Thymus (tissue), 11 donors: ENCODE data around the gene STARD10. TPM values are rescaled to one million over a fixed set of nuclear protein-coding genes. Genes with fewer than 3 reads are reported as not detected.

Experiments
- DNase-seq, 9 donors: peaks; one replicate each; pipeline ENCODE4 v3.0.0-alpha.2; 2013; ENCODE audit warnings: low spot score in 9 of 9, low read depth in 6 of 9, missing footprints in 1 of 9
- H3K27ac ChIP-seq, 2 donors: one replicate each; pipeline ENCODE4 v1.5.1; 2013; ENCODE audit warnings: control low read depth in 1 of 2, low read depth in 1 of 2, low read length in 1 of 2, mild to moderate bottlenecking in 1 of 2, moderate library complexity in 1 of 2
- H3K27me3 ChIP-seq, 2 donors: one replicate each; pipeline ENCODE4 v1.5.1; 2013; ENCODE audit warnings: low read length in 1 of 2; ENCODE audit not compliant: control insufficient read depth in 2 of 2, insufficient read depth in 1 of 2
- H3K36me3 ChIP-seq, 2 donors: one replicate each; pipeline ENCODE4 v1.5.1; 2013; ENCODE audit warnings: low read length in 1 of 2, mild to moderate bottlenecking in 1 of 2, moderate library complexity in 1 of 2; ENCODE audit not compliant: control insufficient read depth in 2 of 2, insufficient read depth in 2 of 2
- H3K4me1 ChIP-seq, 2 donors: one replicate each; pipeline ENCODE4 v1.5.1; 2013; ENCODE audit warnings: low read length in 2 of 2; ENCODE audit not compliant: control insufficient read depth in 2 of 2, insufficient read depth in 2 of 2
- H3K4me3 ChIP-seq, 2 donors: one replicate each; pipeline ENCODE4 v1.5.1; 2013; ENCODE audit warnings: low read length in 2 of 2, control low read depth in 1 of 2, mild to moderate bottlenecking in 1 of 2
- H3K9me3 ChIP-seq, 2 donors: one replicate each; pipeline ENCODE4 v1.5.1; 2013; ENCODE audit warnings: low read length in 1 of 2, mild to moderate bottlenecking in 1 of 2; ENCODE audit not compliant: control insufficient read depth in 2 of 2, insufficient read depth in 1 of 2
- WGBS: extraction: QIAGEN DNeasy Blood & Tissue Kit; methylation state at CpG from one replicate; pipeline ENCODE4 v1.1.7; 2013; 5-methylcytosine and 5-hydroxymethylcytosine counted together
- polyA plus RNA-seq: library from polyadenylated mRNA; stranded (reverse); fragments of 200-250 nt; gene quantifications from one replicate; pipeline ENCODE4 v1.2.3, GENCODE V29; 2013
- total RNA-seq: library from RNA; stranded (reverse); fragments of 120-200 nt; gene quantifications from one replicate; pipeline ENCODE4 v1.2.4, GENCODE V29; 2013
- donor health status: healthy.

Gene STARD10
- total and polyA plus RNA-seq, 2 donors = 39.7 to 41.5 TPM

GRCh38 chr11:72741849-72742512 lies 51.9 kb downstream of the STARD10 start:
- no peak overlapping the region for H3K4me3 ChIP-seq
- no peak for DNase-seq
- 81% methylated on average over 7 of the region's 7 CpGs for WGBS
- H3K27me3 ChIP-seq = no peaks in the 10 kb centered on the region
- peaks cover 15 to 66% of the 10 kb centered on the region in 2 donors for H3K4me1 ChIP-seq
- no peak overlapping the region for H3K27ac ChIP-seq
- H3K9me3 ChIP-seq = peaks cover 1 to 8% of the 10 kb centered on the region in 2 donors
- no peaks in the 10 kb centered on the region for H3K36me3 ChIP-seq

- Histone ChIP-seq H3K27me3 (no peaks in the 10 kb centered on the region), H3K36me3 (no peaks in the 10 kb centered on the region), H3K4me3 (no peak overlapping the region), H3K9me3 (peaks cover 1 to 8% of the 10 kb centered on the region in 2 donors), H3K27ac (no peak overlapping the region), H3K4me1 (peaks cover 16 to 68% of the 10 kb centered on the region in 2 donors)
- 70% methylated on average over 8 of the region's 8 CpGs for WGBS
- DNase-seq = no peak
Observed at GRCh38 chr11:72741429-72741833, 52.4 kb downstream of the STARD10 start.

- DNase-seq = no peak
- Histone ChIP-seq H3K27me3 (no peaks in the 10 kb centered on the region), H3K4me1 (peaks cover 19 to 71% of the 10 kb centered on the region in 2 donors), H3K36me3 (no peaks in the 10 kb centered on the region), H3K27ac (no peak overlapping the region), H3K9me3 (peaks cover 1 to 8% of the 10 kb centered on the region in 2 donors), H3K4me3 (no peak overlapping the region)
- WGBS = 81% methylated on average over 10 of the region's 10 CpGs
Observed at GRCh38 chr11:72740562-72741428, 53.1 kb downstream of the STARD10 start.

DNA sequence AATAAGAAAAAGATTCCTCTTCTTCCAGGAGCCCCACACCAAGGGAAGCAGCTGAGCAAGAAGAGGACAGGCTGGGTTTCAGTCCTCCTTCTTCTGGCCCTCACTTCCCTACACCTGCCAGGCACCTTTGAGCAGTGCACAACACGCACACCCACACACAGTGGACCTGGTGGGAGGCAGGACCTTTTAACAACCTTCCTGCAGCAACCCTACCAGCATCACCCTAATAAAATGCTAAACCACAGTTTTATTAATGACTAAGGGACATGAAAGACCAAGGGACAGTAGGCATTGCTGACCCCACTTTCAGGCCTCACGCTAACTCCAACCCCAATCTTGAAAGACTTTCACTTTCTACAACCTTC lies 53.8 kb downstream of the STARD10 start:
- H3K36me3 ChIP-seq = no peaks in the 10 kb centered on the region
- DNase-seq = no peak
- no peaks in the 10 kb centered on the region for H3K27me3 ChIP-seq
- H3K27ac ChIP-seq = no peak overlapping the region
- WGBS = 97% methylated on average over 2 of the region's 2 CpGs
- no peak overlapping the region for H3K4me3 ChIP-seq
- H3K9me3 ChIP-seq = peaks cover 1 to 8% of the 10 kb centered on the region in 2 donors
- peaks cover 19 to 70% of the 10 kb centered on the region in 2 donors for H3K4me1 ChIP-seq

DNA sequence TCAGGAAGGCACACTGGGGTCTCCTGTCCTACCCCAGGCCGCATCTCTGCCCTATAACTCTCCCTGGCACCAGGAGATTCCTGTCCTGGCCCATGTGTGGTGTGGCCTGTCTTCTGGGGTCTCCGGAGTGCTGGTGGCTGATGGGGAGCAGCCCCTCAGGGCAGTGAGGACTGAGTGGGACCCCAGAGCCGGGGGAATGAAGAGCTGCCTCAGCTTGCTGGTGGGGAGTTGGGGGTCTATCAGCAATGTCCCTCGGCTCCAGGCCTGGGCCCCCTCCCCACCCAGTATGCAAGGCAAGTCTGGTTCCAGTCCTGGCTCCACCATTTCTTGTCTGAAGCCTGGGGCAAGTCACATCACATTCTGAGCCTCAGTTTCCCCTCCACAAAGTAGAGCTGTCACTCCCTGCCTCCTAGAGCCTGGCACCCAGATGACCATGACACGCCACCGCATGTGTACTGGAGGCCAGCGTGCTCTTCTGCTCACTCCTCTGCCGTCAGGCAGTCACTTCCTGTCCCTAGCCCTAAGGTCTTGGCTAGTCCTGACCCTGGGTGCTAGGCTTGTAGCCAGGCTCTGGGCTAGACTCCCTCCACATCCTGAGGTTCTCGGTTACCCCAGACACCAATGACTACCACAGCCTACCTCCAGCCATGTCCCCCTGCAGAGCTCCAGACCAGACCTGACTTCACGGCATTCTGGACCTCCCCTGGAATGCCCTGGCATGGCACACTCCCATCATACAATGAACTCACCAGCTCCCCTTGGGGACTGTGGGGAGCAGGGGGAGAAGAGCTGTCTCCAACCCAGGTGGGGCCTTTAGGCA lies 54.4 kb downstream of the STARD10 start:
- no peaks in the 10 kb centered on the region for H3K36me3 ChIP-seq
- H3K9me3 ChIP-seq = peaks cover under 1 to 3% of the 10 kb centered on the region in 2 donors
- H3K27ac ChIP-seq = no peak overlapping the region
- H3K4me3 ChIP-seq = no peak overlapping the region
- DNase-seq = no peak
- 93% methylated on average over 10 of the region's 10 CpGs for WGBS
- peaks cover 14 to 65% of the 10 kb centered on the region in 2 donors for H3K4me1 ChIP-seq
- no peaks in the 10 kb centered on the region for H3K27me3 ChIP-seq

DNA sequence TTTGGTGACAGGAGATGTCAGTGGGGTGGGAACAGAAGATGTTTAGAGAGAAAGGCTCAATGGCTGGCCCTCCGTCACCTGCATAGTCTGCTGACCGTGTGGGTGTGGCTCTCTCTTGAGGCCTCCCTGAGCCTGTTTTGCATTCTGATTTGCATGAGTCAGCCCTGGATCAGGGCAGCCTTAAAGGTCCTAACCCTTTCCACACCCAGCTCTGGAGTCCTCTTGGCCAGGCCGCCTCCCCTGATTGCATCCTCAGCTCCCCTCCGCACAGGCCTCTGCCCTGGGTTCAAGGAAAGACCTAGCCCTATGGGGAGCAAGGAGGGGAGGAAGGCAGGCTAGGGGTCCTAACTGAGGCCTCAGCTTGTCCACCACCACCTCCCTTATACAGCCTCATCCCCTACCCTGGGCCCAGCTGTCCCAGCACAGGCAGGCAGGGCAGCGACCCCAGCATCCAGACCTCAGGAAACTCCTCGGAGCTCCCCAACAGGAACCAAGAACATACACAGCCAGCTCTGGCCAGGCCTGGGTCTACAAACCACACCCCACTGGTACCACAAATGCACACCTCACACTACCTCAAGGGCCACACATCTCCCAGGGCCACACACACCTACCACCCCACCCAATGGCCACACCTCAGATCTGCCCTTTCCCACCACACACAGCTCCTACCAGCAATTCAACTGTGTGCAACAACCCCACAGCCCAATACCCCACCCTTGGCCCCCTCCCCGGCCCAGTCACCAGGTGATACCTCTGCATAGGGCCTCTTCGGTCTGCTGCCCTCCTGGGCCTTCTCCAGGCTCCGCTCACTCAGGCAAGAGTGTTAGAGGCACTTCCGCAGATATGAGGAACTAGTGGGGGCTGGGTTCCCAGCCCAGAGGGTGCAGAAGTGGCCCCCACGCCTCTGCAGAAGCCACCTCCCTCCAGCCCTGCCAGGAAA lies 55.4 kb downstream of the STARD10 start:
- no peaks in the 10 kb centered on the region for H3K9me3 ChIP-seq
- no peak overlapping the region for H3K4me3 ChIP-seq
- peaks cover 4 to 55% of the 10 kb centered on the region in 2 donors for H3K4me1 ChIP-seq
- H3K27ac ChIP-seq = peak overlapping the region; percentile 43 to 55
- 83% methylated on average over 11 of the region's 11 CpGs for WGBS
- DNase-seq = no peak
- H3K27me3 ChIP-seq = no peaks in the 10 kb centered on the region
- H3K36me3 ChIP-seq = no peaks in the 10 kb centered on the region

DNA sequence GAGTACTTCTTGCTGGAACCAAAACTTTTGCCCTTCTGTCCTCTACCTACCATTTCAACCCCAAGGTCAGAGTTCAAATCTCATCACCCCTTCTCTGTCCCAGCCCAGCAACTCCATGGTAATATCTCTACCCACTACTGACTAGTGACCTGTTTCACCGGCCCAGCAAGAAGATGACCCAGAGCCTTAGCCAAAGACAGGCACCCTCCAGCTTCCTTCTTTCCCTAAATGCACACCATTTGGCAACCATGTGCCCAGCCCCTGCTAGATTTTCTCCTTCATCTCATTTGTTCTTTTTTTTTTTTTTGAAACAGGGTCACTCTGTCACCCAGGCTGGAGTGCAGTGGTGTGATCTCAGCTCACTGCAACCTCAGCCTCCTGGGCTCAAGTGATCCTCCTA lies 56.5 kb downstream of the STARD10 start:
- H3K9me3 ChIP-seq = no peaks in the 10 kb centered on the region
- H3K4me3 ChIP-seq = no peak overlapping the region
- WGBS = 95% methylated on average over 1 of the region's 1 CpG
- H3K4me1 ChIP-seq = peaks cover 4 to 51% of the 10 kb centered on the region in 2 donors
- no peaks in the 10 kb centered on the region for H3K36me3 ChIP-seq
- H3K27me3 ChIP-seq = no peaks in the 10 kb centered on the region
- peak overlapping the region in 1 of 2 donors; percentile 79 for H3K27ac ChIP-seq
- no peak for DNase-seq

- Histone ChIP-seq H3K4me3 (no peak overlapping the region), H3K4me1 (peaks cover 4 to 44% of the 10 kb centered on the region in 2 donors)
- 10% methylated on average over 5 of the region's 5 CpGs for WGBS
Observed at GRCh38 chr11:72736452-72737069, 57.3 kb downstream of the STARD10 start.

More at GRCh38 chr11:72736452-72737069, 57.3 kb downstream of the STARD10 start:
- H3K27me3 ChIP-seq = no peaks in the 10 kb centered on the region
- peak overlapping the region; percentile 67 to 79 for H3K27ac ChIP-seq
- H3K36me3 ChIP-seq = no peaks in the 10 kb centered on the region
- DNase-seq = peak in 6 of 9 donors; percentile 38 to 79 (median 42)
- H3K9me3 ChIP-seq = no peaks in the 10 kb centered on the region
